ENCODE measurements around the gene C20orf202.

DNA sequence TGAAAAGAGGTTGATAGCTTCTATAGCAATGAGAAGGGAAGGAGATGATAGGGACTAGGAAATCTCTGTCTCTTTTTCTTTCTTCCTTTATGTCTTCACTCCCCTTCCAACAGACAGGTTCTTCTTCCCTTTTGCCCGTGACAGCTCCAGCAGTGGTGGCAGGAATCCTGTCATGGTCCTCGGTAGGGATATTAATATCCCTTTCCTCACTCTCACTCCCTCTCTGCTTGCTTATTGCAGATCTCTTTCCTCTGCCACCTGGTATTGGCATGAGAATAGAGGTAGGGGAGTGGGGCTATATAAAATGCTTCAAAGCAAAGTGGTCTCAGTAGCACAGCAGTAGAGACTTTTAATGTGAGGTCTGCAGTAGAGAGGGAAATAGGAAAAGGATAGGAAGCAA is 42.3 kb downstream of the C20orf202 start:
- no peak for TF ChIP-seq EZH2phosphoT487 (IDR thresholded peaks at IDR 0.05; ENCODE audit: borderline replicate concordance, low read length)
- TF ChIP-seq, protein P1, sequence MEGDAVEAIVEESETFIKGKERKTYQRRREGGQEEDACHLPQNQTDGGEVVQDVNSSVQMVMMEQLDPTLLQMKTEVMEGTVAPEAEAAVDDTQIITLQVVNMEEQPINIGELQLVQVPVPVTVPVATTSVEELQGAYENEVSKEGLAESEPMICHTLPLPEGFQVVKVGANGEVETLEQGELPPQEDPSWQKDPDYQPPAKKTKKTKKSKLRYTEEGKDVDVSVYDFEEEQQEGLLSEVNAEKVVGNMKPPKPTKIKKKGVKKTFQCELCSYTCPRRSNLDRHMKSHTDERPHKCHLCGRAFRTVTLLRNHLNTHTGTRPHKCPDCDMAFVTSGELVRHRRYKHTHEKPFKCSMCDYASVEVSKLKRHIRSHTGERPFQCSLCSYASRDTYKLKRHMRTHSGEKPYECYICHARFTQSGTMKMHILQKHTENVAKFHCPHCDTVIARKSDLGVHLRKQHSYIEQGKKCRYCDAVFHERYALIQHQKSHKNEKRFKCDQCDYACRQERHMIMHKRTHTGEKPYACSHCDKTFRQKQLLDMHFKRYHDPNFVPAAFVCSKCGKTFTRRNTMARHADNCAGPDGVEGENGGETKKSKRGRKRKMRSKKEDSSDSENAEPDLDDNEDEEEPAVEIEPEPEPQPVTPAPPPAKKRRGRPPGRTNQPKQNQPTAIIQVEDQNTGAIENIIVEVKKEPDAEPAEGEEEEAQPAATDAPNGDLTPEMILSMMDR (conservative IDR thresholded peaks at IDR 0.05; ENCODE audit: low read depth, low read length), result no peak
- TF ChIP-seq EZH2 (IDR thresholded peaks at IDR 0.05; ENCODE audit: low read length, unreplicated experiment), result no peak
